Spleen (tissue), 7 donors: ENCODE results near the gene CDC5L.

Experiments used
- POLR2AphosphoS5 ChIP-seq, 3 donors: sonication (generic); formaldehyde crosslinking; IDR thresholded peaks; one replicate each; pipeline ENCODE4 v1.5.1; 2017; ENCODE audit warnings: antibody characterized with exemption in 3 of 3
- TF ChIP-seq, protein P1 (sequence below), 11 experiments: fragments of 200-600 bp in 7 of 11; fragments of 450-650 bp in 4 of 11; sonication (generic) in 4 of 11; IDR thresholded peaks in 8 of 11; conservative IDR thresholded peaks in 3 of 11; 1 replicate in 7 of 11; 2 replicates in 4 of 11; pipeline versions ENCODE4 v1.4.0 to v1.8.0; 2016 to 2021; ENCODE audit warnings: antibody characterized with exemption in 11 of 11, inconsistent platforms in 4 of 11, mild to moderate bottlenecking in 1 of 11
- donor health status: DM: no; HTN: no; CAD: no; lungs with moderate emphysema.
- donor health status: DM: no; HTN: no; CAD: no.
- donor health status: DM: no; HTN: no; CAD: no.

DNA sequence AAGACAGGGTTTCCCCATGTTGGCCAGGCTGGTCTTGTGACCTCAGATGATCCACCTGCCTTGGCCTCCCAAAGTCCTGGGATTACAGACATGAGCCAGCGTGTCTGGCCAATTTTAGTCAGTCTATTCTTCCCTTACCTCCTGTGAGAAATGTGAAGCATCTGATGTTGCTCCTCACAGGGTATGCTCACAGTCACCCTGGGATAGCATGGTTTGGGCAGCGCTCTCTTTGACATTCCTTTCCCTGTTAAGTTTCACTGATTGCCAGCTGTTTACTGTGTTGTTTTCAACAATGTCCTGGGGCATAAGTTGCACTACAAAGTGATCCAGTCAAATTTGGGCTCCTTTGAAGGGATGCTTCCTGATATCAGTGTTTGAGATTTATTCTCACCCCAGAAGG lies 13.1 kb downstream of the CDC5L start:
- TF ChIP-seq, protein P1, sequence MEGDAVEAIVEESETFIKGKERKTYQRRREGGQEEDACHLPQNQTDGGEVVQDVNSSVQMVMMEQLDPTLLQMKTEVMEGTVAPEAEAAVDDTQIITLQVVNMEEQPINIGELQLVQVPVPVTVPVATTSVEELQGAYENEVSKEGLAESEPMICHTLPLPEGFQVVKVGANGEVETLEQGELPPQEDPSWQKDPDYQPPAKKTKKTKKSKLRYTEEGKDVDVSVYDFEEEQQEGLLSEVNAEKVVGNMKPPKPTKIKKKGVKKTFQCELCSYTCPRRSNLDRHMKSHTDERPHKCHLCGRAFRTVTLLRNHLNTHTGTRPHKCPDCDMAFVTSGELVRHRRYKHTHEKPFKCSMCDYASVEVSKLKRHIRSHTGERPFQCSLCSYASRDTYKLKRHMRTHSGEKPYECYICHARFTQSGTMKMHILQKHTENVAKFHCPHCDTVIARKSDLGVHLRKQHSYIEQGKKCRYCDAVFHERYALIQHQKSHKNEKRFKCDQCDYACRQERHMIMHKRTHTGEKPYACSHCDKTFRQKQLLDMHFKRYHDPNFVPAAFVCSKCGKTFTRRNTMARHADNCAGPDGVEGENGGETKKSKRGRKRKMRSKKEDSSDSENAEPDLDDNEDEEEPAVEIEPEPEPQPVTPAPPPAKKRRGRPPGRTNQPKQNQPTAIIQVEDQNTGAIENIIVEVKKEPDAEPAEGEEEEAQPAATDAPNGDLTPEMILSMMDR (IDR thresholded peaks at IDR 0.05 in 8 of 11, conservative IDR thresholded peaks at IDR 0.05 in 3 of 11) = no peak
- TF ChIP-seq POLR2AphosphoS5 (IDR thresholded peaks at IDR 0.05) = no peak
